Measurements from ENCODE around the gene SSTR1.

DNA sequence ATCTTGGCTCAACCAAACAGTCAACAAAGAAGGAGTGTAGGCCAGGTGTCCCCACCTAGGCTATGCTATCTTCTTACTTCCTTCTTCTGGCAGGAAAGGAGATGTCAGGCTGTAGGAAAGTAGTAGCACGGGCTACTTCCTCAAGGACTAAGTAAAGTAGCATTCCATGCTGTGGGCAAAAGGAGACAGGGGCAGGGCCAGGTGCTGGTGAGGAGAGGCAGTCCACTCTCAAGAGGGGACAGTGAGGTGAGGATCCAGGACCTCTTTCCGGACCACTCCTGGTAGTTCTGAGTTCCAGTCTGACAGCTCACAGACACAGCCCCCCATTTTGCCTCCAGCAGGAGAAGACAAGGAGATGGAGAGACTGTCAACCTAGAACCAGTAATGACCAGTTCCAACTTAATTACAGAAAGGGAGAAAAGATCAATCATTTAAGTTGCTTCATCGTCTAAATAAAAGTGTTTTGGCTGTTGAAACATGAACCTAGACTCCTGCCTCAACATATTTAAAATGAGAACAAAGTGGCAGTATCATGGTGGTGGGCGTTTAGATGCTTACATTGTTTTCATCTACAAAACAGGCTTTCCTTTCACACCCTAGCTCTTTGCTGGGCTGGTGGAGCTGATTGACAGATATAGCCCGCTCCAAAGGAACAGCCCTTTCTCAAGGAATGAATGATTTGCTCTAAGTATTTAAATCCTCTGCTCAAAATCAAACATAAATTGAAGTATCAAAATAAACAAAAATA lies 5.1 kb upstream of the SSTR1 start:
- TF ChIP-seq POLR2A (IDR thresholded peaks at IDR 0.05), result no peak
- TF ChIP-seq, protein P1, sequence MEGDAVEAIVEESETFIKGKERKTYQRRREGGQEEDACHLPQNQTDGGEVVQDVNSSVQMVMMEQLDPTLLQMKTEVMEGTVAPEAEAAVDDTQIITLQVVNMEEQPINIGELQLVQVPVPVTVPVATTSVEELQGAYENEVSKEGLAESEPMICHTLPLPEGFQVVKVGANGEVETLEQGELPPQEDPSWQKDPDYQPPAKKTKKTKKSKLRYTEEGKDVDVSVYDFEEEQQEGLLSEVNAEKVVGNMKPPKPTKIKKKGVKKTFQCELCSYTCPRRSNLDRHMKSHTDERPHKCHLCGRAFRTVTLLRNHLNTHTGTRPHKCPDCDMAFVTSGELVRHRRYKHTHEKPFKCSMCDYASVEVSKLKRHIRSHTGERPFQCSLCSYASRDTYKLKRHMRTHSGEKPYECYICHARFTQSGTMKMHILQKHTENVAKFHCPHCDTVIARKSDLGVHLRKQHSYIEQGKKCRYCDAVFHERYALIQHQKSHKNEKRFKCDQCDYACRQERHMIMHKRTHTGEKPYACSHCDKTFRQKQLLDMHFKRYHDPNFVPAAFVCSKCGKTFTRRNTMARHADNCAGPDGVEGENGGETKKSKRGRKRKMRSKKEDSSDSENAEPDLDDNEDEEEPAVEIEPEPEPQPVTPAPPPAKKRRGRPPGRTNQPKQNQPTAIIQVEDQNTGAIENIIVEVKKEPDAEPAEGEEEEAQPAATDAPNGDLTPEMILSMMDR (IDR thresholded peaks at IDR 0.05 in 4 of 5, conservative IDR thresholded peaks at IDR 0.05 in 1 of 5), result no peak

All from gastrocnemius medialis (tissue), 4 donors.